ENCODE measurements around the gene B4GALT3. TPM values are rescaled to one million over a fixed set of nuclear protein-coding genes. Genes with fewer than 3 reads are reported as not detected.
A peak's percentile ranks its signal among the peaks of the same experiment; 100 is the strongest.

B4GALT3 gene
- total RNA-seq, 4 donors from 2014 or later, result 20.6 to 50.7 (median 37.1) TPM

DNA sequence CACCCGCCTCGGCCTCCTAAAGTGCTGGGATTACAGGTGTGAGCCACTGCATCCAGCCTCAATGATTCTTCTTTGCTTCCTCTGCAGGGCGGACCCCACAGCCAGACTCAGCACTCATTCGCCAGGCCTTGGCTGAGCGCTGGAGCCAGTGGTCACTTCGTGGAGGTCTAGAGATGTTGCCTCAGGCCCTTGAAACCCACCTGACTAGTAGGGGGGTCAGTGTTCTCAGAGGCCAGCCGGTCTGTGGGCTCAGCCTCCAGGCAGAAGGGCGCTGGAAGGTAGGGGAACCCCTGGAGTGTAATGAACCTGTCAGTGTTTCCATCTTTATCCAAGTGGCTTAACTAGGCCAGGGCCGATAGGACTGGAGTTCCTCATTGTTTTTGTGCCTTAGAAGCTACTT lies 8.4 kb downstream of the B4GALT3 start:
- TF ChIP-seq, protein P1, sequence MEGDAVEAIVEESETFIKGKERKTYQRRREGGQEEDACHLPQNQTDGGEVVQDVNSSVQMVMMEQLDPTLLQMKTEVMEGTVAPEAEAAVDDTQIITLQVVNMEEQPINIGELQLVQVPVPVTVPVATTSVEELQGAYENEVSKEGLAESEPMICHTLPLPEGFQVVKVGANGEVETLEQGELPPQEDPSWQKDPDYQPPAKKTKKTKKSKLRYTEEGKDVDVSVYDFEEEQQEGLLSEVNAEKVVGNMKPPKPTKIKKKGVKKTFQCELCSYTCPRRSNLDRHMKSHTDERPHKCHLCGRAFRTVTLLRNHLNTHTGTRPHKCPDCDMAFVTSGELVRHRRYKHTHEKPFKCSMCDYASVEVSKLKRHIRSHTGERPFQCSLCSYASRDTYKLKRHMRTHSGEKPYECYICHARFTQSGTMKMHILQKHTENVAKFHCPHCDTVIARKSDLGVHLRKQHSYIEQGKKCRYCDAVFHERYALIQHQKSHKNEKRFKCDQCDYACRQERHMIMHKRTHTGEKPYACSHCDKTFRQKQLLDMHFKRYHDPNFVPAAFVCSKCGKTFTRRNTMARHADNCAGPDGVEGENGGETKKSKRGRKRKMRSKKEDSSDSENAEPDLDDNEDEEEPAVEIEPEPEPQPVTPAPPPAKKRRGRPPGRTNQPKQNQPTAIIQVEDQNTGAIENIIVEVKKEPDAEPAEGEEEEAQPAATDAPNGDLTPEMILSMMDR (IDR thresholded peaks at IDR 0.05), result no peak
- ATAC-seq (ENCODE audit: low FRiP score) (no peak), DNase-seq (ENCODE audit: low spot score) (no peak)

DNA sequence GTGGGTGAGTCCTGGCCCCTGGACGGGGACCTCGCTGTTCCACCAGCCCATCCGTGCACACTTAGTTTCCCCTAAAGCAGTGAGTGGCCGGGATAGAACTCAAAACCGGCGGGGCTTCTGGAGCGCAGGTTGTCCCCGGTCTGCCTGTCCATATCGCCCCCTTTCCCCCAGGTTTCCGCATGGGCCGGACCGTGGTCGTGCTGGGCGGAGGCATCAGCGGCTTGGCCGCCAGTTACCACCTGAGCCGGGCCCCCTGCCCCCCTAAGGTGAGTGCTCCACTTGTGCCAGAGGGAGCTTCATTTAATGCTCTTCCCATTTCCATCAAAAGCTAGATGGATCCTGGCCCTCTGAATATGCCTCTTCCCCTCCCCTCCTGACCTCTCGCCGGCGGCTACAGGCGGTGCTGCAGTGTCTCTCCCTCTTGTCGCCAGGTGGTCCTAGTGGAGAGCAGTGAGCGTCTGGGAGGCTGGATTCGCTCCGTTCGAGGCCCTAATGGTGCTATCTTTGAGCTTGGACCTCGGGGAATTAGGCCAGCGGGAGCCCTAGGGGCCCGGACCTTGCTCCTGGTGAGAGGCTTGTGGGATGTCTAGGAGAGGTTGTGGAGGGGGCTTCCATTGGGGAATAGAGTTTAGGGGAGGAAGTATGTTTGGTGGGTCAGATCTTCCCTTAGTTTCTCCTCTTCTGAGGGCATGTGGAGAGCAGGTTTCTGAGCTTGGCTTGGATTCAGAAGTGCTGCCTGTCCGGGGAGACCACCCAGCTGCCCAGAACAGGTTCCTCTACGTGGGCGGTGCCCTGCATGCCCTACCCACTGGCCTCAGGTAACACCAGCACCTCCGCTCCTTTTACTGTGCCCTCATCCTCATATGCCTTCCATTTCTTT lies 10.4 kb downstream of the B4GALT3 start:
- TF ChIP-seq, protein P1 (IDR thresholded peaks at IDR 0.05), result no peak
- ATAC-seq (ENCODE audit: low FRiP score) (no peak), DNase-seq (ENCODE audit: low spot score) (no peak)

DNA sequence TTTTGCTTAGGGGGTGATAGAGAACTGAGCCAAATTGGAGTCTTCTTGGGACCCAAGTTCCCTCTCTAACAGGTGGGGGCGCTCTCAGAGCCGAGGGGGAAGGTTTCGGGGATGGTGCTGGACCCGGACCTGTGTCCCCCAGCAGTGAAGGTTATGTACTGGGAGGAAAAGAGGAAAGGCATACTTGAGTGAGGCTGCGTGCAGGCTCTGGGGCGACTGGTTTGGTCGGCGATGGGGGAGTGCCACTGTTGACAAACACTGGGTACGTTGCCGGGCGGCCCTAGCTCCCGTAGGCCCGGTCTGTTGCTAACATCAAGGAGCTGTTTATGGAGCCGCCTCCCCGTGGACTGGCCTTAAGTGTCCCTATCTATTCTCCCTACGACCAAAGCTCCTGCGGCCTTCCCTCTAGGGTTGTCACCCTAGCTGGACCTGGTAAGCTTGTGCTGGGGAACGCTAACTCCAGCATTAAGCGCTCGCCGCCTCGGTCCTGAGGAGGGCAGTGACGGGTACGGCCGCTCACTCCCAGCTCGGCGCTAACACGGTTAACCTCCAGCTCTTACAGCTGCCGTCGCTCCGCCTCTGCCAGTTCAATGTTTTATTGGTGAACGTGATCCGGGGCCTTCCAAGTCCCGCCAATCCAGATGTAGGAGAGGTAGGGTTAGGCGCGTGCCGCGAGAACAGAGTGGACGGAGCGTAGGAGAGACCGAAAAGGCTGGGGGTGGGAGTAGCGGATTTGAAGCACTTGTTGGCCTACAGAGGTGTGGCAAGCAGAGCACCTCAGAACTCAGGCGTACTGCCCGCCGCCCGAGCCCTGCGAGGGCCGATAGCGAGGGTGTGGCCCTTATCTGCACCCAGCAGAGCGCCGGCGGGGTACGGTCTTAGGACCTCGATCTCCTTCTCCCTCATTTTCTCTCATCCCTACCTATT lies 11.3 kb downstream of the B4GALT3 start, which contains the start of gene PPOX:
PPOX (plus strand) TSS at position 685 of the 927 bp plus-strand sequence. CDS start 422 bp downstream, outside the sequence.
- DNase-seq (ENCODE audit: low spot score), result peak; percentile 86
- TF ChIP-seq, protein P1 (IDR thresholded peaks at IDR 0.05), result no peak
- peak; percentile 99 for ATAC-seq (ENCODE audit: low FRiP score)

DNA sequence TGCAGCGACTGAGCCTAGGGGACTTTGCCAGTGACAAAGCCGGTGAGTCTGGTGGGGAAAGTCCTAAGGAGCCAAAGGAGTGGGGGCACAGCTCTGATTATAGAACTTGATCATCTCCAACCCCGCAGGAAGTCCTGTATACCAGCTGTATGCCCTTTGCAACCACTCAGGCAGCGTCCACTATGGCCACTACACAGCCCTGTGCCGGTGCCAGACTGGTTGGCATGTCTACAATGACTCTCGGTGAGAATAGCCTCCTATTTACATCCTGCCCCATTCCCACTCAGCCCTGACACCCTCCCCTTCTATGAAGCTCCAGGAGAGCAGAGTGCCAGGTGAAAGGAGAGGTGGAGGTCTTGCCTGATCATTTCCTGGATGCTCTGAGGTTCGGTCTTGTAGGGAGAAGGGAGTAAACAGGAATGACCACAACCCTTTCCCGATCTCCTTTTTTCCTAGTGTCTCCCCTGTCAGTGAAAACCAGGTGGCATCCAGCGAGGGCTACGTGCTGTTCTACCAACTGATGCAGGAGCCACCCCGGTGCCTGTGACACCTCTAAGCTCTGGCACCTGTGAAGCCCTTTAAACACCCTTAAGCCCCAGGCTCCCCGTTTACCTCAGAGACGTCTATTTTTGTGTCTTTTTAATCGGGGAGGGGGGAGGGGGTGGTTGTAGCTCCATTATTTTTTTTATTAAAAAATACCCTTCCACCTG lies 12.3 kb downstream of the B4GALT3 start:
- no peak for DNase-seq (ENCODE audit: low spot score)
- TF ChIP-seq, protein P1 (IDR thresholded peaks at IDR 0.05), result no peak

DNA sequence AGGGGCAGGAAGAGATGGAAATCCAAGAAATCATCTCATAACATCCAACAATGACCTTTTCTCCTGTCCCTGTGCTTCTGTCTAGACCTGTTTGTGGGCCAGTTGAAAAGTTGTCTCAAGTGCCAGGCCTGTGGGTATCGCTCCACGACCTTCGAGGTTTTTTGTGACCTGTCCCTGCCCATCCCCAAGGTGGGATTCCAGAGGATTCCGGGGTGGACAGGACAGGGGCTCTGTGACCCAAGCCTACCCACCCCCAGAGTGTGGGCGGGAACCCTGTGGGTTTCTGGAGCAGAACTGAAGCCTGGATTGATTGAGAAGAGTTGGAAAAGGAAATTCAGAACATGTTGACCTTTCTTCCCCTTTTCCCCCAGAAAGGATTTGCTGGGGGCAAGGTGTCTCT lies 13.5 kb downstream of the B4GALT3 start:
- ATAC-seq (ENCODE audit: low FRiP score), result no peak
- TF ChIP-seq, protein P1 (IDR thresholded peaks at IDR 0.05), result no peak
- DNase-seq (ENCODE audit: low spot score), result no peak

More for the DNA sequence above, 12.3 kb downstream of the B4GALT3 start:
- ATAC-seq (ENCODE audit: low FRiP score), result no peak

DNA sequence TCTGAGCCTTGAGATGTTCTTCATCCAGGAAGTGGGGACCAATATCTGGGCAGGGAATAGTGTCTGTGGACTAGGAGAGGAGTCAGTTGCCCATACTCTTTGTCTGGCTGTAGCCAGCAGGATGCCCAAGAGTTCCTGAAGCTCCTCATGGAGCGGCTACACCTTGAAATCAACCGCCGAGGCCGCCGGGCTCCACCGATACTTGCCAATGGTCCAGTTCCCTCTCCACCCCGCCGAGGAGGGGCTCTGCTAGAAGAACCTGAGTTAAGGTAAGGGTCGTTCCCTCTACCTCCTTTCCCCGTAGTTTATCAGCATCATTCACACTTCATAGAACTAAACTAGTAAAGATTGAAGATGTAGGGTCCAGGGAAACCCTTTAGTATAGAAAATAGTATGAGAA lies 14.5 kb downstream of the B4GALT3 start:
- DNase-seq (ENCODE audit: low spot score) (no peak), ATAC-seq (ENCODE audit: low FRiP score) (no peak)
- TF ChIP-seq, protein P1 (IDR thresholded peaks at IDR 0.05), result no peak

All from omental fat pad (tissue), 4 donors.